Breast epithelium (tissue), 4 donors: ENCODE data around the gene SALL1. TPM values are rescaled to one million over a fixed set of nuclear protein-coding genes. Genes with fewer than 3 reads are reported as not detected.

ENCODE experiments used
- DNase-seq, 2 donors: peaks; one replicate each; pipeline ENCODE4 v3.0.0-alpha.2; 2019; ENCODE audit warnings: low spot score in 2 of 2
- H3K27ac ChIP-seq, 2 donors: fragments of 200-600 bp; sonication (generic) in 1 of 2; one replicate each; pipeline ENCODE4 v1.5.1; 2016 to 2019; ENCODE audit warnings: mild to moderate bottlenecking in 1 of 2
- H3K27me3 ChIP-seq, 2 donors: fragments of 200-600 bp; sonication (generic) in 1 of 2; one replicate each; pipeline versions ENCODE4 v1.5.1 to v1.6.0; 2017 to 2019; ENCODE audit warnings: control low read depth in 1 of 2, mild to moderate bottlenecking in 1 of 2
- H3K36me3 ChIP-seq: fragments of 200-600 bp; one replicate; pipeline ENCODE4 v1.5.1; 2019
- H3K4me1 ChIP-seq, 2 donors: fragments of 200-600 bp; sonication (generic); one replicate each; pipeline ENCODE4 v1.5.1; 2016 to 2019; ENCODE audit warnings: control low read depth in 1 of 2
- H3K4me3 ChIP-seq, 3 donors: fragments of 200-600 bp; sonication (generic); 1 replicate in 2 of 3; 2 replicates in 1 of 3; pipeline ENCODE4 v1.5.1; 2016 to 2019; ENCODE audit warnings: mild to moderate bottlenecking in 3 of 3, moderate library complexity in 2 of 3
- H3K9me3 ChIP-seq, 2 donors: fragments of 200-600 bp; sonication (generic) in 1 of 2; one replicate each; pipeline ENCODE4 v1.5.1; 2016 to 2019; ENCODE audit warnings: control low read depth in 1 of 2
- CTCF ChIP-seq, 3 donors: fragments of 450-650 bp; IDR thresholded peaks; one replicate each; pipeline ENCODE4 v1.5.1; 2016 to 2017; ENCODE audit warnings: antibody characterized with exemption in 3 of 3, mild to moderate bottlenecking in 3 of 3, moderate library complexity in 3 of 3
- POLR2A ChIP-seq: fragments of 450-650 bp; IDR thresholded peaks from one replicate; pipeline ENCODE4 v1.6.1; 2016; ENCODE audit warnings: antibody characterized with exemption, mild to moderate bottlenecking, moderate library complexity
- POLR2AphosphoS5 ChIP-seq, 3 donors: sonication (generic); formaldehyde crosslinking; IDR thresholded peaks; one replicate each; pipeline ENCODE4 v1.6.1; 2017; ENCODE audit warnings: antibody characterized with exemption in 3 of 3
- intact Hi-C: fragments of 100-400 bp; cut with DNase I; formaldehyde crosslinking; loops from one replicate; pipeline ENCODE4 v1.15.1; 2023; ENCODE audit warnings: low total_unique reads
- total RNA-seq, 3 donors: library from RNA; depleted of rRNA; stranded (reverse); fragments of >200 nt; gene quantifications; one replicate each; pipeline ENCODE4 v1.1.0, GENCODE V29; 2016

SALL1 gene
- total RNA-seq, 3 donors from 2014 or later: 0.15 to 0.33 (median 0.32) TPM

GRCh38 chr16:51154271-51155171, 3.5 kb upstream of the SALL1 start:
- TF ChIP-seq POLR2A (no peak), POLR2AphosphoS5 (IDR thresholded peaks at IDR 0.05) (no peak), CTCF (IDR thresholded peaks at IDR 0.05) (no peak)
- intact Hi-C loops: no loop called here
- peaks cover 0 to 76% of the 10 kb centered on the region in 2 donors for H3K27me3 ChIP-seq

DNA sequence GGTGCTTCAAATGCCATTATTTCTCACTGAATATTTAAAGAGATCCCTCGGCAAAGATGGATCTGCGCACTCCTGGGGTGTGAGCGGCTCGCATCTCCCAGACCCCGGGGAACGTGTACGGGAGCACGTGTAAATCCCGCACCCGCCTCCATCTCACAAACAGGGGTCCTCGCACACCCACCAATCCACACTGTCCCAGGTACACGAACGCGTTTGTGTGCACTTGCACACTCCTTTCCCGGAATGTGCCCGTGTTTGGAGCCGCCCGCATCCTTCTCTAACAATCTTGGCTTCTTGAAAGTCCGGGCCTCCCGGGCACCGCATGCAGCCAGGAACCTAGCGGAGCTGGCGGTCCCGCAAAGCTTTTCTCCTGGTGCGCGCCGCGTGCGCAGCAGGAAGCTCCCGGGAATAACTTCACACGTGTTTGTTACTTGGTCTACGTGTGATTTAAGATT, 2.5 kb upstream of the SALL1 start:
- TF ChIP-seq CTCF (IDR thresholded peaks at IDR 0.05): no peak
- no peak for TF ChIP-seq POLR2A
- TF ChIP-seq POLR2AphosphoS5 (IDR thresholded peaks at IDR 0.05): no peak
- Histone ChIP-seq H3K4me3 (no peak overlapping the region), H3K4me1 (peaks cover 0 to 5% of the 10 kb centered on the region in 2 donors), H3K36me3 (no peaks in the 10 kb centered on the region), H3K27me3 (peaks cover 0 to 80% of the 10 kb centered on the region in 2 donors), H3K27ac (no peak overlapping the region), H3K9me3 (no peaks in the 10 kb centered on the region)
- intact Hi-C loops: no loop called here
- no peak for DNase-seq

More at GRCh38 chr16:51154271-51155171, 3.5 kb upstream of the SALL1 start:
- H3K4me1 ChIP-seq: peaks cover 0 to 5% of the 10 kb centered on the region in 2 donors
- H3K36me3 ChIP-seq: no peaks in the 10 kb centered on the region
- no peaks in the 10 kb centered on the region for H3K9me3 ChIP-seq
- no peak overlapping the region for H3K27ac ChIP-seq
- peak overlapping the region; percentile 19 to 56 (median 36) for H3K4me3 ChIP-seq
- no peak for DNase-seq

GRCh38 chr16:51152691-51153576, 1.9 kb upstream of the SALL1 start:
- peak overlapping the region; percentile 29 to 72 (median 52) for H3K4me3 ChIP-seq
- peak overlapping the region; percentile 17 to 76 for H3K27ac ChIP-seq
- H3K27me3 ChIP-seq: peaks cover 0 to 80% of the 10 kb centered on the region in 2 donors
- TF ChIP-seq POLR2AphosphoS5 (IDR thresholded peaks at IDR 0.05): no peak
- TF ChIP-seq POLR2A: no peak
- H3K36me3 ChIP-seq: no peaks in the 10 kb centered on the region
- DNase-seq: no peak
- H3K9me3 ChIP-seq: no peaks in the 10 kb centered on the region
- intact Hi-C loops: no loop called here
- peaks cover 0 to 5% of the 10 kb centered on the region in 2 donors for H3K4me1 ChIP-seq

- Histone ChIP-seq H3K9me3 (no peaks in the 10 kb centered on the region), H3K36me3 (no peaks in the 10 kb centered on the region), H3K4me3 (peak overlapping the region; percentile 29 to 72 (median 52)), H3K4me1 (peaks cover 0 to 5% of the 10 kb centered on the region in 2 donors), H3K27me3 (peaks cover 0 to 80% of the 10 kb centered on the region in 2 donors), H3K27ac (peak overlapping the region; percentile 17 to 76)
- TF ChIP-seq POLR2AphosphoS5 (IDR thresholded peaks at IDR 0.05) (no peak), POLR2A (no peak), CTCF (IDR thresholded peaks at IDR 0.05) (no peak)
- no peak for DNase-seq
- intact Hi-C loops: no loop called here
These were observed 1.0 kb upstream of the SALL1 start for GRCh38 chr16:51151961-51152663.

DNA sequence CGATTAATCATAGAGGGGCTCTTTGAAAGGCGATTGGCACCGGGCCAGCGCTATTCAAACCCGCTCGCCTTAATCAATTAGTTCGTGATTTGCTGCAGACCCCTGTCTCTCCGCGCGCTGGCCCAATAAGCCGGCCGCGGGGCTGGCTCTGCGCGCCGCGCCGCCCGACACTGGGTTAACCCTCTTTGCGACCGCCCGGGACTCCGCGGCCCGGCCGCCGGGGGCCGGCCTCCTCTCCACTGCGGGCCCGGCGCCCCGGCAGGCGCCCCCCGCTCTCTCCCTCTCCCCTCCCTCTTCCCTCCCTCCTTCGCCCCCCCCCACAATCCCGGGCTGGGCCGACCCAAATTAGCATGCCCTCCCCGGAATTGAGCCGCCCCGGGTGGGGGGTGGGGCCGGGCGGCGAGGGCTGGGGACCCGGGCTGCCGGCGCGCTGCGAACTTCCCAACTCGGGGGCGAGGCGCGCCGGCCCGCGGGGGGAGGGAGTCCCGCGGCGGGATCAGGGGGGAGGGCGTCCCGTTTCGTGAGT, 428 bp upstream of the SALL1 start:
- Histone ChIP-seq H3K27ac (peak overlapping the region; percentile 17 to 76), H3K4me3 (peak overlapping the region; percentile 29 to 72 (median 52)), H3K36me3 (no peaks in the 10 kb centered on the region), H3K9me3 (no peaks in the 10 kb centered on the region), H3K4me1 (peaks cover 0 to 5% of the 10 kb centered on the region in 2 donors), H3K27me3 (peaks cover 0 to 76% of the 10 kb centered on the region in 2 donors)
- peak in 1 of 2 donors; percentile 27 for DNase-seq
- intact Hi-C loops: no loop called here
- TF ChIP-seq POLR2AphosphoS5 (IDR thresholded peaks at IDR 0.05) (no peak), POLR2A (no peak), CTCF (IDR thresholded peaks at IDR 0.05) (no peak)
